ENCODE results near the gene DOCK2.

The DOCK2 gene

GRCh38 chr5:170076739-170077138 is 439.7 kb downstream of the DOCK2 start:
- H3K4me1 ChIP-seq (ENCODE audit: insufficient read depth, low read length, poor library complexity, severe bottlenecking), result no peaks in the 10 kb centered on the region
- H3K9me3 ChIP-seq (ENCODE audit: insufficient read depth, low read depth, low read length), result no peaks in the 10 kb centered on the region
- peaks cover 51% of the 10 kb centered on the region; the same call in 1 of the 2 replicates for H3K36me3 ChIP-seq (ENCODE audit: insufficient read depth, low read length)
- no peak overlapping the region for H3K4me3 ChIP-seq (ENCODE audit: low read length, poor library complexity, severe bottlenecking)
- no peaks in the 10 kb centered on the region for H3K9me2 ChIP-seq (replicated peaks; ENCODE audit: low read depth, low read length)
- no peaks in the 10 kb centered on the region for H4K20me1 ChIP-seq (ENCODE audit: insufficient read depth, low read length, poor library complexity, severe bottlenecking)
- H3K79me2 ChIP-seq (ENCODE audit: insufficient read depth, low read length), result no peaks in the 10 kb centered on the region
- no peak for TF ChIP-seq EZH2phosphoT487 (IDR thresholded peaks at IDR 0.05; ENCODE audit: borderline replicate concordance)
- TF ChIP-seq, protein P1, sequence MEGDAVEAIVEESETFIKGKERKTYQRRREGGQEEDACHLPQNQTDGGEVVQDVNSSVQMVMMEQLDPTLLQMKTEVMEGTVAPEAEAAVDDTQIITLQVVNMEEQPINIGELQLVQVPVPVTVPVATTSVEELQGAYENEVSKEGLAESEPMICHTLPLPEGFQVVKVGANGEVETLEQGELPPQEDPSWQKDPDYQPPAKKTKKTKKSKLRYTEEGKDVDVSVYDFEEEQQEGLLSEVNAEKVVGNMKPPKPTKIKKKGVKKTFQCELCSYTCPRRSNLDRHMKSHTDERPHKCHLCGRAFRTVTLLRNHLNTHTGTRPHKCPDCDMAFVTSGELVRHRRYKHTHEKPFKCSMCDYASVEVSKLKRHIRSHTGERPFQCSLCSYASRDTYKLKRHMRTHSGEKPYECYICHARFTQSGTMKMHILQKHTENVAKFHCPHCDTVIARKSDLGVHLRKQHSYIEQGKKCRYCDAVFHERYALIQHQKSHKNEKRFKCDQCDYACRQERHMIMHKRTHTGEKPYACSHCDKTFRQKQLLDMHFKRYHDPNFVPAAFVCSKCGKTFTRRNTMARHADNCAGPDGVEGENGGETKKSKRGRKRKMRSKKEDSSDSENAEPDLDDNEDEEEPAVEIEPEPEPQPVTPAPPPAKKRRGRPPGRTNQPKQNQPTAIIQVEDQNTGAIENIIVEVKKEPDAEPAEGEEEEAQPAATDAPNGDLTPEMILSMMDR (conservative IDR thresholded peaks at IDR 0.05; ENCODE audit: low read length), result no peak
- H3K27me3 ChIP-seq (ENCODE audit: insufficient read depth, low read length, poor library complexity, severe bottlenecking), result no peaks in the 10 kb centered on the region
- H3K4me2 ChIP-seq (ENCODE audit: low read depth, low read length, poor library complexity, severe bottlenecking), result no peak overlapping the region
- no peak overlapping the region for H2AFZ ChIP-seq (ENCODE audit: low read length)
- H3F3A ChIP-seq (ENCODE audit: low read depth), result no peaks in the 10 kb centered on the region
- H3K9ac ChIP-seq (ENCODE audit: low read depth, low read length, poor library complexity, severe bottlenecking), result no peak overlapping the region

- Histone ChIP-seq H3F3A (ENCODE audit: low read depth) (no peaks in the 10 kb centered on the region), H3K36me3 (ENCODE audit: insufficient read depth, low read length) (peaks cover 58% of the 10 kb centered on the region; the same call in 1 of the 2 replicates), H3K9me2 (replicated peaks; ENCODE audit: low read depth, low read length) (no peaks in the 10 kb centered on the region), H2AFZ (ENCODE audit: low read length) (no peak overlapping the region), H3K9me3 (ENCODE audit: insufficient read depth, low read depth, low read length) (no peaks in the 10 kb centered on the region), H3K4me3 (ENCODE audit: low read length, poor library complexity, severe bottlenecking) (no peak overlapping the region), H4K20me1 (ENCODE audit: insufficient read depth, low read length, poor library complexity, severe bottlenecking) (no peaks in the 10 kb centered on the region), H3K27me3 (ENCODE audit: insufficient read depth, low read length, poor library complexity, severe bottlenecking) (no peaks in the 10 kb centered on the region), H3K9ac (ENCODE audit: low read depth, low read length, poor library complexity, severe bottlenecking) (no peak overlapping the region), H3K79me2 (ENCODE audit: insufficient read depth, low read length) (no peaks in the 10 kb centered on the region), H3K4me1 (ENCODE audit: insufficient read depth, low read length, poor library complexity, severe bottlenecking) (no peaks in the 10 kb centered on the region), H3K4me2 (ENCODE audit: low read depth, low read length, poor library complexity, severe bottlenecking) (no peak overlapping the region)
- TF ChIP-seq, protein P1 (conservative IDR thresholded peaks at IDR 0.05; ENCODE audit: low read length), result no peak
- no peak for TF ChIP-seq EZH2phosphoT487 (IDR thresholded peaks at IDR 0.05; ENCODE audit: borderline replicate concordance)
Observed at GRCh38 chr5:170077526-170077925, 440.5 kb downstream of the DOCK2 start.

DNA sequence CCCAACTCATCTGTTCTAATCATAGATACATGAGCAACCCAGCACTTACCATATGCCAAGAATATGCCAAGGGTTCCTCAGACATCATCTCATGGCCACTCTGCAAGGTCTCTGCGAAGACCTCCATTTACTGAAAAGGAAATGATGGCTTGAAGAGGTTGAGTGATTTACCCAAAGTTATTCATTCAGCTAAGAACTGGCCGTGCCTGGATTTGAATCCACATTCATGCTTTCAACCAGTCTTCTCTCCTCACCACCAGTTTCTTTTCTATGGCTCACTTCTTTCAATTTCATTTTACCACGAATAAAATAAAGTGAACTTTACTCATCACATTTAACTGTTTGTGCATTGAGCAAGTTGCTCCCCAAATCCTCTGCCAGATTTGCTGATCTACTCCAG is 441.4 kb downstream of the DOCK2 start:
- no peaks in the 10 kb centered on the region for H3K9me2 ChIP-seq (replicated peaks; ENCODE audit: low read depth, low read length)
- H4K20me1 ChIP-seq (ENCODE audit: insufficient read depth, low read length, poor library complexity, severe bottlenecking), result no peaks in the 10 kb centered on the region
- H3K4me2 ChIP-seq (ENCODE audit: low read depth, low read length, poor library complexity, severe bottlenecking), result no peak overlapping the region
- no peaks in the 10 kb centered on the region for H3K9me3 ChIP-seq (ENCODE audit: insufficient read depth, low read depth, low read length)
- H3K79me2 ChIP-seq (ENCODE audit: insufficient read depth, low read length), result no peaks in the 10 kb centered on the region
- H2AFZ ChIP-seq (ENCODE audit: low read length), result no peak overlapping the region
- TF ChIP-seq, protein P1 (conservative IDR thresholded peaks at IDR 0.05; ENCODE audit: low read length), result no peak
- TF ChIP-seq EZH2phosphoT487 (IDR thresholded peaks at IDR 0.05; ENCODE audit: borderline replicate concordance), result no peak
- H3K4me3 ChIP-seq (ENCODE audit: low read length, poor library complexity, severe bottlenecking), result no peak overlapping the region
- no peaks in the 10 kb centered on the region for H3K4me1 ChIP-seq (ENCODE audit: insufficient read depth, low read length, poor library complexity, severe bottlenecking)
- H3K9ac ChIP-seq (ENCODE audit: low read depth, low read length, poor library complexity, severe bottlenecking), result no peak overlapping the region
- no peaks in the 10 kb centered on the region for H3K27me3 ChIP-seq (ENCODE audit: insufficient read depth, low read length, poor library complexity, severe bottlenecking)
- H3F3A ChIP-seq (ENCODE audit: low read depth), result no peaks in the 10 kb centered on the region
- H3K36me3 ChIP-seq (ENCODE audit: insufficient read depth, low read length), result peaks cover 60% of the 10 kb centered on the region; the same call in 1 of the 2 replicates

Data from Loucy (cell line).